K562 (cell line): ENCODE data around the gene EYA3. TPM values are rescaled to one million over a fixed set of nuclear protein-coding genes. Genes with fewer than 3 reads are reported as not detected.

Experiments used
- ADNP ChIP-seq: fragments of 200-800 bp; sonication (Bioruptor generic); IDR thresholded peaks from 2 replicates; pipeline ENCODE4 v1.6.1; 2016; ENCODE audit warnings: missing genetic modification characterization, missing compliant biosample characterization
- CBX2 ChIP-seq: fragments of 200-600 bp; sonication (generic); IDR thresholded peaks from one replicate; pipeline ENCODE4 v1.6.1; 2012; ENCODE audit warnings: mild to moderate bottlenecking, low read length, inconsistent platforms; ENCODE audit not compliant: insufficient read depth, poor library complexity, severe bottlenecking
- CREM ChIP-seq: IDR thresholded peaks from 2 replicates; pipeline ENCODE4 v1.6.1; 2014; ENCODE audit warnings: antibody characterized with exemption, low read depth
- FOXA1 ChIP-seq: fragments of 450-650 bp; IDR thresholded peaks from 2 replicates; pipeline ENCODE4 v1.6.1; 2016; ENCODE audit warnings: mild to moderate bottlenecking, borderline replicate concordance
- FOXK2 ChIP-seq, 2 experiments: fragments of 450-650 bp; IDR thresholded peaks in 1 of 2; conservative IDR thresholded peaks in 1 of 2; 2 replicates each; pipeline ENCODE4 v1.6.1; 2016; ENCODE audit warnings: low read depth in 2 of 2, mild to moderate bottlenecking in 1 of 2
- FUS ChIP-seq: fragments of 200-400 bp; formaldehyde crosslinking; optimal IDR thresholded peaks from 2 replicates; pipeline ENCODE3; 2017; ENCODE audit warnings: low read depth, low read length
- HEY1 ChIP-seq: fragments of 250-450 bp; sonication (Bioruptor Pico); IDR thresholded peaks from 2 replicates; pipeline ENCODE4 v1.5.0; 2020; ENCODE audit warnings: mild to moderate bottlenecking, moderate library complexity, borderline replicate concordance
- MYC ChIP-seq, 2 experiments: fragments of 250-450 bp in 1 of 2; sonication (Bioruptor Pico) in 1 of 2; IDR thresholded peaks; 2 replicates each; pipeline versions ENCODE4 v1.5.1 to v1.6.1; 2012 to 2021; ENCODE audit warnings: low read depth in 2 of 2, borderline replicate concordance in 1 of 2, improper control_type of control experiment in 1 of 2, low read length in 1 of 2, mild to moderate bottlenecking in 1 of 2, moderate library complexity in 1 of 2
- MYNN ChIP-seq, 2 experiments: sonication (generic); formaldehyde crosslinking in 1 of 2; IDR thresholded peaks; 2 replicates each; pipeline versions ENCODE4 v1.5.0 to v1.6.1; 2016 to 2020; ENCODE audit warnings: antibody characterized with exemption in 1 of 2, missing genetic modification reagents in 1 of 2
- NCOA2 ChIP-seq, 2 experiments: fragments of 450-650 bp; IDR thresholded peaks; 2 replicates each; pipeline ENCODE4 v1.6.1; 2018; ENCODE audit warnings: mild to moderate bottlenecking in 2 of 2, moderate library complexity in 1 of 2; ENCODE audit not compliant: partially characterized antibody in 2 of 2
- NFYB ChIP-seq: IDR thresholded peaks from 2 replicates; pipeline ENCODE4 v1.6.1; 2011; ENCODE audit warnings: mild to moderate bottlenecking, moderate library complexity; ENCODE audit not compliant: insufficient read length; ENCODE audit errors: extremely low read depth
- PHB ChIP-seq: fragments of 250-450 bp; sonication (Bioruptor Pico); IDR thresholded peaks from 2 replicates; pipeline ENCODE4 v1.5.0; 2021
- POLR2AphosphoS5 ChIP-seq: IDR thresholded peaks from 2 replicates; pipeline ENCODE4 v1.6.1; 2011; ENCODE audit warnings: mild to moderate bottlenecking, low read depth, low read length, moderate library complexity; ENCODE audit not compliant: control insufficient read depth, insufficient read depth
- SPI1 ChIP-seq: IDR thresholded peaks from 2 replicates; pipeline ENCODE4 v1.6.1; 2011; ENCODE audit warnings: low read depth, low read length, control low read depth, borderline replicate concordance
- TAF1 ChIP-seq: IDR thresholded peaks from 2 replicates; pipeline ENCODE4 v1.6.1; 2011; ENCODE audit warnings: mild to moderate bottlenecking, low read length, moderate library complexity; ENCODE audit not compliant: insufficient read depth, control insufficient read depth, severe bottlenecking; ENCODE audit errors: extremely low read depth
- TEAD4 ChIP-seq, 2 experiments: sonication (generic) in 1 of 2; formaldehyde crosslinking in 1 of 2; IDR thresholded peaks; 2 replicates each; pipeline versions ENCODE4 v1.6.1 to v1.8.0; 2012 to 2022; ENCODE audit warnings: borderline replicate concordance in 1 of 2, inconsistent platforms in 1 of 2, low read length in 1 of 2, mild to moderate bottlenecking in 1 of 2, missing genetic modification reagents in 1 of 2
- ZFP91 ChIP-seq: sonication (generic); formaldehyde crosslinking; IDR thresholded peaks from 2 replicates; pipeline ENCODE4 v1.8.0; 2022; ENCODE audit warnings: mild to moderate bottlenecking, missing genetic modification reagents
- ZNF140 ChIP-seq: fragments of 250-450 bp; sonication (Bioruptor Pico); IDR thresholded peaks from 2 replicates; pipeline ENCODE4 v1.8.0; 2021; ENCODE audit warnings: moderate library complexity, mild to moderate bottlenecking, inconsistent platforms
- ZNF592 ChIP-seq: fragments of 450-650 bp; IDR thresholded peaks from 2 replicates; pipeline ENCODE4 v1.6.1; 2017; ENCODE audit warnings: antibody characterized with exemption, mild to moderate bottlenecking
- polyA plus RNA-seq, 8 experiments: library from polyadenylated mRNA; depleted of rRNA in 4 of 8; stranded (reverse) in 5 of 8; unstranded in 3 of 8; fragments of >200 nt; fragmentation: Nextera tagmentation in 2 of 8; fragmentation: Illumina TruSeq in 1 of 8; extraction: Ambion mirVana in 2 of 8; extraction: Trizol in 1 of 8; gene quantifications; 2 replicates each; pipeline versions ENCODE4 v1.2.1 to v1.2.3, GENCODE V29; 2011 to 2014; ENCODE audit warnings: inconsistent platforms in 1 of 8, missing spikeins in 1 of 8
- total RNA-seq, 7 experiments: library from RNA; depleted of rRNA in 6 of 7; stranded (reverse); fragments of >200 nt in 6 of 7; fragmentation: Illumina TruSeq in 2 of 7; extraction: Trizol in 2 of 7; gene quantifications; 2 replicates each; pipeline versions ENCODE4 v1.2.1 to v1.2.3, GENCODE V29; 2011 to 2021; ENCODE audit warnings: low replicate concordance in 1 of 7

EYA3 gene
- total and polyA plus RNA-seq, 9 of the 15 experiments (the other 6 are each of a cell fraction or from before 2014, with no cell fraction given) = 21.7 to 64.0 (median 43.6) TPM

- TF ChIP-seq MYNN (IDR thresholded peaks at IDR 0.05) = no peak
- no peak for TF ChIP-seq MYNN (CRISPR knock-in tag; IDR thresholded peaks at IDR 0.05)
- peak; percentile 85 for TF ChIP-seq CREM
- TF ChIP-seq NFYB = peak; percentile 46
- TF ChIP-seq ZNF592 = 0 out of 2 replicates have a peak, but pooled peaks have one; percentile 31
- TF ChIP-seq FOXA1 = no peak
- no peak for TF ChIP-seq FOXK2 (conservative IDR thresholded peaks at IDR 0.05 in 1 of 2, IDR thresholded peaks at IDR 0.05 in 1 of 2; ENCODE audit: low read depth in 2 of 2)
- TF ChIP-seq TAF1 = peak; percentile 53
- peak; percentile 64; the same call in 1 of the 2 replicates for TF ChIP-seq POLR2AphosphoS5
- no peak for TF ChIP-seq SPI1
- TF ChIP-seq HEY1 = no peak
- no peak for TF ChIP-seq FUS
- TF ChIP-seq MYC (IDR thresholded peaks at IDR 0.05; ENCODE audit: low read depth, low read length) = no peak
- TF ChIP-seq MYC (CRISPR knock-in tag; IDR thresholded peaks at IDR 0.05; ENCODE audit: borderline replicate concordance, low read depth) = no peak
- TF ChIP-seq ZNF140 (CRISPR knock-in tag) = no peak
- TF ChIP-seq ZFP91 (CRISPR knock-in tag) = no peak
- TF ChIP-seq ADNP (tag) = no peak
- TF ChIP-seq CBX2 = no peak
- TF ChIP-seq TEAD4 (IDR thresholded peaks at IDR 0.05; ENCODE audit: low read length) = no peak
- no peak for TF ChIP-seq TEAD4 (CRISPR knock-in tag; IDR thresholded peaks at IDR 0.05; ENCODE audit: borderline replicate concordance)
- TF ChIP-seq NCOA2 (IDR thresholded peaks at IDR 0.05; ENCODE audit: partially characterized antibody in 2 of 2) = no peak
- no peak for TF ChIP-seq PHB (CRISPR knock-in tag)
These were observed 16.6 kb upstream of the EYA3 start (continued) for GRCh38 chr1:28104866-28105467.
